MCF 10A (cell line): ENCODE measurements around the gene AGTRAP. TPM values are rescaled to one million over a fixed set of nuclear protein-coding genes. Genes with fewer than 3 reads are reported as not detected.

ENCODE experiments used
- BruUV-seq: library from RNA; stranded (reverse); fragments of 400-500 nt; replicated peaks from 2 replicates; lab custom pipeline; 2021; lab: Mats Ljungman, UMichigan
- CTCF ChIA-PET: fragments of 300-600 bp; sonication (Branson Sonifier 250); formaldehyde crosslinking; extraction: SDS; loops from one replicate; lab custom pipeline; 2021; ENCODE audit warnings: antibody characterized with exemption, inconsistent platforms; lab: Yijun Ruan, JAX
- POLR2A ChIA-PET: fragments of 300-600, 350-650 bp; sonication (Branson Sonifier 250); formaldehyde crosslinking; extraction: SDS; loops from one replicate; lab custom pipeline; 2020; ENCODE audit warnings: antibody characterized with exemption, inconsistent platforms; lab: Yijun Ruan, JAX
- DNase-seq: peaks from one replicate; pipeline ENCODE4 v3.0.0-alpha.2; 2018; ENCODE audit not compliant: unreplicated experiment
- H3K27ac Mint-ChIP-seq: one replicate; pipeline ENCODE4 v1.8.0; 2022; ENCODE audit warnings: mild to moderate bottlenecking, low read depth, mixed read lengths; ENCODE audit not compliant: unreplicated experiment
- H3K27me3 Mint-ChIP-seq: one replicate; pipeline ENCODE4 v1.8.0; 2022; ENCODE audit warnings: mixed read lengths; ENCODE audit not compliant: insufficient read depth, unreplicated experiment
- H3K36me3 Mint-ChIP-seq: one replicate; pipeline ENCODE4 v1.8.0; 2022; ENCODE audit warnings: mild to moderate bottlenecking, moderate library complexity, mixed read lengths; ENCODE audit not compliant: insufficient read depth, unreplicated experiment
- H3K4me1 Mint-ChIP-seq: one replicate; pipeline ENCODE4 v1.8.0; 2022; ENCODE audit warnings: mixed read lengths; ENCODE audit not compliant: insufficient read depth, unreplicated experiment
- H3K4me3 Mint-ChIP-seq: one replicate; pipeline ENCODE4 v1.8.0; 2022; ENCODE audit warnings: mild to moderate bottlenecking, moderate library complexity, mixed read lengths; ENCODE audit not compliant: unreplicated experiment
- H3K9me3 Mint-ChIP-seq: one replicate; pipeline ENCODE4 v1.8.0; 2022; ENCODE audit warnings: mixed read lengths; ENCODE audit not compliant: unreplicated experiment
- intact Hi-C: fragments of 100-400 bp; cut with micrococcal nuclease; formaldehyde crosslinking; loops from 2 replicates; pipeline ENCODE4 v1.14.1; 2022
- total RNA-seq: library from RNA; stranded (reverse); gene quantifications from 2 replicates; pipeline ENCODE4 v1.2.3, GENCODE V29; 2022
- TF ChIP-seq, protein P1 (sequence below): fragments of 200-600 bp; IDR thresholded peaks from one replicate; pipeline ENCODE4 v1.8.0; 2022; ENCODE audit warnings: antibody characterized with exemption, mild to moderate bottlenecking; ENCODE audit not compliant: unreplicated experiment

Gene AGTRAP
- total RNA-seq, 1 experiment from 2014 or later, result 73.1 TPM

DNA sequence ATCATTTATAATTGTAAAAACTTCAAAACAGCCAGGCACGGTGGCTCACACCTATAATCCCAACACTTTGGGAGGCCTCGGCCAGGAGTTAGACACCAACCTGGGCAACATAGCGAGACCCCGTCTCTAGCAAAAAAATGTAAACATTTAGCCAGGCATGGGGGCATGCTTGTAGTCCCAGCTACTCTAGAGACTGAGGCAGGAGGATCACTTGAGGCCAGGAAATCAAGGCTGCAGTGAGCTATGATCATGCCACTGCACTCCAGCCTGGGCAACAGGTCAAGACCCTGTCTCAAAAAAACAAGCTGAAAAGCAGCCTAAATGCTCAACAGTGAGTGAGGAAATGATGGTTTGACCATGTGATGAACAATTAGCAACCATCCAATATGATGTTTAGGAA, 33.3 kb downstream of the AGTRAP start:
- Mint-ChIP-seq H3K27me3 (no peaks in the 10 kb centered on the region), H3K9me3 (no peaks in the 10 kb centered on the region), H3K4me3 (no peak overlapping the region), H3K36me3 (no peaks in the 10 kb centered on the region), H3K4me1 (no peaks in the 10 kb centered on the region), H3K27ac (no peak overlapping the region)
- intact Hi-C loops, result no loop called here
- TF ChIP-seq, protein P1, sequence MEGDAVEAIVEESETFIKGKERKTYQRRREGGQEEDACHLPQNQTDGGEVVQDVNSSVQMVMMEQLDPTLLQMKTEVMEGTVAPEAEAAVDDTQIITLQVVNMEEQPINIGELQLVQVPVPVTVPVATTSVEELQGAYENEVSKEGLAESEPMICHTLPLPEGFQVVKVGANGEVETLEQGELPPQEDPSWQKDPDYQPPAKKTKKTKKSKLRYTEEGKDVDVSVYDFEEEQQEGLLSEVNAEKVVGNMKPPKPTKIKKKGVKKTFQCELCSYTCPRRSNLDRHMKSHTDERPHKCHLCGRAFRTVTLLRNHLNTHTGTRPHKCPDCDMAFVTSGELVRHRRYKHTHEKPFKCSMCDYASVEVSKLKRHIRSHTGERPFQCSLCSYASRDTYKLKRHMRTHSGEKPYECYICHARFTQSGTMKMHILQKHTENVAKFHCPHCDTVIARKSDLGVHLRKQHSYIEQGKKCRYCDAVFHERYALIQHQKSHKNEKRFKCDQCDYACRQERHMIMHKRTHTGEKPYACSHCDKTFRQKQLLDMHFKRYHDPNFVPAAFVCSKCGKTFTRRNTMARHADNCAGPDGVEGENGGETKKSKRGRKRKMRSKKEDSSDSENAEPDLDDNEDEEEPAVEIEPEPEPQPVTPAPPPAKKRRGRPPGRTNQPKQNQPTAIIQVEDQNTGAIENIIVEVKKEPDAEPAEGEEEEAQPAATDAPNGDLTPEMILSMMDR, result no peak
- BruUV-seq, result no TSS peak
- POLR2A ChIA-PET, result interaction anchor here (1.1 kb wide), 1 partner anchor 18 kb away, joined by 4 read pairs; no protein-coding TSS in a partner anchor
- CTCF ChIA-PET, result interaction anchor here (0.6 kb wide), 2 partner anchors 364 to 460 kb away, joined by 3 read pairs; no protein-coding TSS in a partner anchor
- DNase-seq, result no peak

DNA sequence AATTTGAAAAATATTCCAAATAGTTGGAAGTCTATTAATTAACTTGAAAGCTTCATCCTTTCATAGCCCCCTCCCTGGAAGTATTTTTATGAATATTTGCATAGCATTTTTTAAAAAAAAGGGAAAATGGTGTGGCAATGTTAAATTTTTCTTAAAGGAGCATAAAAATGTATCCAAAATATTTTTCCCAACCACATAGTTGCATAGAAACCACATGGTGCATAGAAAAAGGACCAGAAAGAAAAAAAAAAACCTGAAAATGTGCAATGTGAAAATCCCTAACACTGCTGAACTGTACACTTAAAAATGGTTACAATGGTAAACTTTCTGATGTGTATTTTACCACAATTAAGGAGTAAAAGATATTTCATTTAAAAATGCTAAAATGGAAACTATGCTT, 34.1 kb downstream of the AGTRAP start:
- no peaks in the 10 kb centered on the region for H3K36me3 Mint-ChIP-seq
- no peaks in the 10 kb centered on the region for H3K9me3 Mint-ChIP-seq
- BruUV-seq, result no TSS peak
- CTCF ChIA-PET, result interaction anchor here (0.6 kb wide), 1 partner anchor 364 kb away, joined by 3 read pairs; no protein-coding TSS in a partner anchor
- POLR2A ChIA-PET, result interaction anchor here (1.1 kb wide), 1 partner anchor 18 kb away, joined by 4 read pairs; no protein-coding TSS in a partner anchor
- H3K4me1 Mint-ChIP-seq, result no peaks in the 10 kb centered on the region
- TF ChIP-seq, protein P1, result no peak
- H3K27me3 Mint-ChIP-seq, result no peaks in the 10 kb centered on the region
- H3K27ac Mint-ChIP-seq, result no peak overlapping the region
- no peak overlapping the region for H3K4me3 Mint-ChIP-seq
- intact Hi-C loops, result no loop called here
- DNase-seq, result no peak

DNA sequence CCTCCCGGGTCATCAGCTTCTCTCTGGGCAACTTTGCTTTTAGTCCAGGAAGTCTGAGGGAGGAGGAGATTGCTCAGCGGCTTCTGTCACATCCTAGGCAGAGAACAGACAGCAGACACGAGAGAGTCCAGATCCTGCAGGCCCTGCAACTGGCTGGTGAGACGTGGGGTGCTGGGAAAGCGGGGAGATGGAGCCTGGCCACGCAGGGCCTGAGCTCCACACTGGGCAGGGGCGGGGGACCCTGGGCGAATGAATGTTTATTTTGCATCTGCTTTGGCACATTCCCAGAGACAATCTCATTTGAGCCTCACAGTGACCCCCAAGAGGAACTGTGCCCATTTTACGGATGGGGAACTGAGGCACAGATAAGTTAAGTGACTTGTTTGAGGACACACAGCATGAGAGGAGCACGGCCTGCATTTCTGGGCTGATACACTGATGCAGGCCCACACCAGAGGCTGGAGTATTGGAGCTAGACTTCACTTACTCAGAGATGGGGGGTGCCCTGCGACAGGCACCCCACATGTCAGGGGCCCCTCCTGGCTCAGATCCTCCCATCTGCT, 35.6 kb downstream of the AGTRAP start:
- intact Hi-C loops, result no loop called here
- DNase-seq, result no peak
- H3K27ac Mint-ChIP-seq, result no peak overlapping the region
- no peaks in the 10 kb centered on the region for H3K9me3 Mint-ChIP-seq
- TF ChIP-seq, protein P1, result no peak
- H3K4me3 Mint-ChIP-seq, result no peak overlapping the region
- ChIA-PET POLR2A (interaction anchor here (1.4 to 1.5 kb wide), 2 partner anchors 16 to 35 kb away, joined by 4 read pairs; no protein-coding TSS in a partner anchor), CTCF (interaction anchor here (0.6 to 1.1 kb wide), 3 partner anchors 13 to 239 kb away, joined by 3 to 4 read pairs (median 3); no protein-coding TSS in a partner anchor)
- H3K36me3 Mint-ChIP-seq, result no peaks in the 10 kb centered on the region
- H3K4me1 Mint-ChIP-seq, result no peaks in the 10 kb centered on the region
- no TSS peak for BruUV-seq
- H3K27me3 Mint-ChIP-seq, result no peaks in the 10 kb centered on the region

DNA sequence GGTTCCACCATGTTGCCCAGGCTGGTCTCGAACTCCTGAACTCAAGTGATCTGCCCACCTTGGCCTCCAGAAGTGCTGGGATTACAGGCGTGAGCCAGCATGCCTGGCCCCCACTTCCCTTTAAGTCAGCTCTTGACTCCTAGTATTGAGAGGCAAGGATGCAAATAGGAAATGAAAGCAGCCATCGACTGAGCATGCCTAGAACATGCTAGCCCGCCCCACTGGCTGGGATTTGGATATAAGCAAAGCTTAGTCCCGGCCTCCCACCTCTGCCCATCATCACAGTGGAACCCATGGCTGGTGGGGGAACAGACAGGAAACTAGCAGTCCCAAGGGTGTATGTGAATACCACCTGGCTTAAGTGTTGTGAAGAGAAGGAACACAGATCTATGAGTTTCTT, 36.5 kb downstream of the AGTRAP start:
- Mint-ChIP-seq H3K36me3 (no peaks in the 10 kb centered on the region), H3K4me3 (no peak overlapping the region), H3K9me3 (no peaks in the 10 kb centered on the region), H3K27me3 (no peaks in the 10 kb centered on the region), H3K4me1 (no peaks in the 10 kb centered on the region), H3K27ac (no peak overlapping the region)
- ChIA-PET CTCF (interaction anchor here (1.1 kb wide), 1 partner anchor 13 kb away, joined by 3 read pairs; no protein-coding TSS in a partner anchor), POLR2A (interaction anchor here (1.0 to 1.5 kb wide), 2 partner anchors 10 to 15 kb away, joined by 4 to 6 read pairs; no protein-coding TSS in a partner anchor)
- TF ChIP-seq, protein P1, result no peak
- intact Hi-C loops, result no loop called here
- no TSS peak for BruUV-seq
- no peak for DNase-seq
